NCI-H187 (cell line): ENCODE results near the gene PIP5KL1.

Experiments
- DNase-seq, 2 experiments: peaks; one replicate each; lab custom pipeline; 2025; lab: John Stamatoyannopoulos, UW

The PIP5KL1 gene

GRCh38 chr9:127913682-127914081 is 16.9 kb downstream of the PIP5KL1 start:
- no peak for DNase-seq

- no peak for DNase-seq
Observed at GRCh38 chr9:127912882-127913281, 17.7 kb downstream of the PIP5KL1 start.

GRCh38 chr9:127912296-127912695 is 18.3 kb downstream of the PIP5KL1 start:
- DNase-seq, result no peak

GRCh38 chr9:127910613-127911205 is 19.9 kb downstream of the PIP5KL1 start:
- DNase-seq, result no peak

GRCh38 chr9:127909839-127910273 is 20.7 kb downstream of the PIP5KL1 start:
- DNase-seq, result no peak

- DNase-seq, result no peak
Observed at GRCh38 chr9:127908660-127908926, 22.0 kb downstream of the PIP5KL1 start.

- no peak for DNase-seq
Observed at GRCh38 chr9:127907867-127908659, 22.5 kb downstream of the PIP5KL1 start.

GRCh38 chr9:127905788-127906191 is 24.8 kb downstream of the PIP5KL1 start:
- DNase-seq, result no peak

- DNase-seq, result no peak
Observed at GRCh38 chr9:127905004-127905728, 25.4 kb downstream of the PIP5KL1 start.

- DNase-seq, result no peak
Observed at GRCh38 chr9:127904561-127905003, 26.0 kb downstream of the PIP5KL1 start.

GRCh38 chr9:127903557-127904475 is 26.8 kb downstream of the PIP5KL1 start:
- DNase-seq, result no peak

- peak; percentile 4 to 9 for DNase-seq
Observed at GRCh38 chr9:127899128-127899943, 31.2 kb downstream of the PIP5KL1 start, which contains the start of gene ST6GALNAC6. TSS of gene ST6GALNAC6 (minus strand) at chr9:127899603. CDS start at chr9:127897981, 1,622 bp downstream.

GRCh38 chr9:127898433-127899127 is 32.0 kb downstream of the PIP5KL1 start:
- no peak for DNase-seq

- DNase-seq, result no peak
Observed at GRCh38 chr9:127897193-127897692, 33.3 kb downstream of the PIP5KL1 start.

GRCh38 chr9:127896395-127897192 is 34.0 kb downstream of the PIP5KL1 start:
- no peak for DNase-seq

GRCh38 chr9:127895811-127896210 is 34.8 kb downstream of the PIP5KL1 start:
- no peak for DNase-seq

GRCh38 chr9:127893392-127893791 is 37.2 kb downstream of the PIP5KL1 start:
- DNase-seq, result no peak

GRCh38 chr9:127892831-127893230 is 37.7 kb downstream of the PIP5KL1 start:
- DNase-seq, result no peak

GRCh38 chr9:127890053-127890452 is 40.5 kb downstream of the PIP5KL1 start:
- DNase-seq, result no peak
